Activated naive CD8-positive, alpha-beta T cell treated with anti-CD3 and anti-CD28 coated beads, Interleukin-2, amount 50 U/mL, for 24 hours (primary cell): ENCODE data around the gene OOSP3.
"Not testable (repeated sequence)": the region's sequence is repeated elsewhere in the genome, so short reads cannot be mapped to it uniquely, and the experiment has no call there.

Source experiments
- ATAC-seq: fragments of 150-1000 bp; cut with Tn5 transposase; one replicate; pipeline ENCODE4 v1.10.0; 2021
- DNase-seq: peaks from one replicate; pipeline ENCODE4 v3.0.0; 2021
- H3K27ac Mint-ChIP-seq: one replicate; pipeline ENCODE4 v1.8.0; 2021; ENCODE audit warnings: mild to moderate bottlenecking, mixed read lengths
- H3K27me3 Mint-ChIP-seq: one replicate; pipeline ENCODE4 v1.8.0; 2021; ENCODE audit warnings: mixed read lengths
- H3K36me3 Mint-ChIP-seq: one replicate; pipeline ENCODE4 v1.8.0; 2021; ENCODE audit warnings: low read depth, mixed read lengths
- H3K4me1 Mint-ChIP-seq: one replicate; pipeline ENCODE4 v1.8.0; 2021; ENCODE audit warnings: mixed read lengths
- H3K4me3 Mint-ChIP-seq: one replicate; pipeline ENCODE4 v1.8.0; 2021; ENCODE audit warnings: mild to moderate bottlenecking, moderate library complexity, mixed read lengths
- H3K9me3 Mint-ChIP-seq: one replicate; pipeline ENCODE4 v1.8.0; 2021; ENCODE audit warnings: mixed read lengths

Gene OOSP3

DNA sequence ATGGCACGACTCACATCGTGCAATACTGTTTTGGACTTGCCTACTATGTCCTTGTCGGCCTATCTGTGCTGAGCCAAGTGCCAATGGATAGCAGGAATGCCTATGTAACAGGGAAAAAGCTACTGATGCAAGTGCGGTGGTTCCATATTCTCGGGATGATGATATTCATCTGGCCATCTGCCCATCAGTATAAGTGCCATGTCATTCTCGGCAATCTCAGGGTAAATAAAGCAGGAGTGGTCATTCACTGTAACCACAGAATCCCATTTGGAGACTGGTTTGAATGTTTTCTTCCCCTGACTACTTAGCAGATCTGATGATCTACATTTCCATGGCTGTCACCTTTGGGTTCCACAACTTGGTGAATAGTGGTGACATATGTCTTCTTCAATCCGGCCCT, 20.1 kb downstream of the OOSP3 start:
- ATAC-seq (no peak), DNase-seq (no peak)
- Mint-ChIP-seq H3K27me3 (peaks cover 4% of the 10 kb centered on the region), H3K36me3 (no peaks in the 10 kb centered on the region), H3K9me3 (peaks cover 4% of the 10 kb centered on the region), H3K27ac (no peak overlapping the region), H3K4me3 (no peak overlapping the region), H3K4me1 (no peaks in the 10 kb centered on the region)

DNA sequence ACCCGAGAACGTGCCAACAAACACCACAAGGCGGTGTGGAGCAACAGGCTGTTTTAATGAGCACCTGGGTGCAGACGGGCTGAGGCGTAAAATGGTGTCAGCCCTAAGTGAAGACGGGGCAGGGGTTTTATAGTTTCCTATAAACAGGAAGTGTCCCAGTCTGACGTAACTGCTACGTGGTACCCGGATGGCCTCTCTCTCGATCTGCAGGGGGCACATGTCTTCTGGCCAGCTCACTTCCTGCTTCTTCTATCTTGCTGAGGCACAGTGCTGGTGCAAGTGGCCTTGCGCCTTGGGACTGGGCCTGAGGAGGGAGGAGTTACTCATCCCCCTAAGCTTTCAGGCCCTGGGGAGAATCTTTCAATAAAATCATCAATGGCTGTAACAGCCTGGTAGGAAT, 20.9 kb downstream of the OOSP3 start:
- Mint-ChIP-seq H3K4me3 (no peak overlapping the region), H3K9me3 (peaks cover 4% of the 10 kb centered on the region), H3K27me3 (peaks cover 4% of the 10 kb centered on the region), H3K36me3 (no peaks in the 10 kb centered on the region), H3K27ac (no peak overlapping the region), H3K4me1 (no peaks in the 10 kb centered on the region)
- ATAC-seq: no peak
- DNase-seq: no peak

DNA sequence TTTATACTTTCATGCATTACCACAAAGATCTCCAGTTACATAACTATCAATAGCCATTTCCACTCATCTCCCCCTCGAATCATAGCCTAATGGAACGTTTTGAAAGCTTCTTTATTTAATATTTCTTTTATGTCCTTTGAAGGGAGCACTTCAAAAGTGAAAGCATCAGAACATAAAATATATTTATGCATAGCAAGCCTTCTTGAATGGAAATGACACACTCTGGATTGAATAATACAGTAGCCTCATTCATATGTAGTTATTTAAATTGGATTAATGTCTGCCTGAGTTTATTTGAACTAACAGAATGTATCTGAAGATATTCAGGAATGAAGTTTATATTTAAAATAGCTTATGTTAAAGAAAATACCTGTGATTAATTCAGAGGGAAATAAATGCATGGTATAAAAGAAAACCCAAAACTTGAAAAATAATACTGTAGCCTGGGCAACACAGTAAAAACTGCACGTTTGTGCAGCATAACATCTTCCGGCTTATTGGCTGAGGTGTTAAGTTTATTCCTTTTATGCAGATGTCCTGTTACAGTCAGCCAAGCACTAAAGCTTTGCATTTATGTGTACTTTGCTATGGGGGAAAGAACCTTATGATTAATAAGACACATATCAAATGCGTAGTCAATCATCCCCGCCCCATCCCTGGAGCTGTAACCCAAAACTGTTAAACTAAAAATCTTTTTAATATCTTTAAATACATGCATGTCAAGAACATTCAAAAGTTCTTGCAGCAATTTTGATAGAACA, 22.0 kb downstream of the OOSP3 start:
- DNase-seq (no peak), ATAC-seq (no peak)
- Mint-ChIP-seq H3K4me3 (no peak overlapping the region), H3K9me3 (peaks cover 1% of the 10 kb centered on the region), H3K4me1 (no peaks in the 10 kb centered on the region), H3K27me3 (peaks cover 5% of the 10 kb centered on the region), H3K36me3 (no peaks in the 10 kb centered on the region), H3K27ac (no peak overlapping the region)

DNA sequence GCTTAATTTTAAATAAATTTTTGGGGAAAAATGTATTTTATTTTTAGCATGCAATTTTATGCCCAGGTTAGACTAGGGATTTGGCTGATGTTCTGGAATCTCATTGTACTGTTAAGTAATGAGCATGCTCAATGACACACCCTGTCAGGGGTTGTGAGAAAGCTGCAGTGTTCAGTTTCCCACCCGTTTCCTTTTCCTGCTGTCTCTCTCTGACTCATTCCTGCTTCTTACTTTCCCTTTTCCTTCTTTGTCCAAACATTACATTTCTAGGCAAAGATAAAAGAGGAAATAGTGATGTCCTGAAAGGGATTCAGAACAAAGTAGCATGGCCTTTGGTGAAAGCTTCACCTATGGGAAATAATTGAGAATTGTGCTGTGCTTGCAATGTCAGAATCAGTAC, 22.7 kb downstream of the OOSP3 start:
- no peak overlapping the region for H3K4me3 Mint-ChIP-seq
- ATAC-seq (no peak), DNase-seq (no peak)
- H3K36me3 Mint-ChIP-seq: no peaks in the 10 kb centered on the region
- no peak overlapping the region for H3K27ac Mint-ChIP-seq
- H3K9me3 Mint-ChIP-seq: no peaks in the 10 kb centered on the region
- H3K4me1 Mint-ChIP-seq: no peaks in the 10 kb centered on the region
- H3K27me3 Mint-ChIP-seq: peaks cover 2% of the 10 kb centered on the region

DNA sequence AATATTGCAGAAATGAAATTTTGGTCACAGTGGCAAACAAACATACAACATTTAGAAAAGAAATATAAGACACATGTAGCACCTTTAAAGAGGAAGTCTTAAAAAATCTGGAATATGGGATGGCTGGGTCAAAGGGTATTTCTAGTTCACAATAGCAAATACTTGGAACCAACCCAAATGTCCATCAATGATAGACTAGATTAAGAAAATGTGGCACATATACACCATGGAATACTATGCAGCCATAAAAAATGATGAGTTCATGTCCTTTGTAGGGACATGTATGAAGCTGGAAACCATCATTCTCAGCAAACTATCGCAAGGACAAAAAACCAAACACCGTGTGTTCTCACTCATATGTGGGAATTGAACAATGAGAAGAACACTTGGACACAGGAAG, 25.0 kb downstream of the OOSP3 start:
- H3K4me3 Mint-ChIP-seq, H3K27ac Mint-ChIP-seq, H3K9me3 Mint-ChIP-seq, DNase-seq, H3K36me3 Mint-ChIP-seq, H3K27me3 Mint-ChIP-seq, ATAC-seq, H3K4me1 Mint-ChIP-seq: not testable (repeated sequence)

DNA sequence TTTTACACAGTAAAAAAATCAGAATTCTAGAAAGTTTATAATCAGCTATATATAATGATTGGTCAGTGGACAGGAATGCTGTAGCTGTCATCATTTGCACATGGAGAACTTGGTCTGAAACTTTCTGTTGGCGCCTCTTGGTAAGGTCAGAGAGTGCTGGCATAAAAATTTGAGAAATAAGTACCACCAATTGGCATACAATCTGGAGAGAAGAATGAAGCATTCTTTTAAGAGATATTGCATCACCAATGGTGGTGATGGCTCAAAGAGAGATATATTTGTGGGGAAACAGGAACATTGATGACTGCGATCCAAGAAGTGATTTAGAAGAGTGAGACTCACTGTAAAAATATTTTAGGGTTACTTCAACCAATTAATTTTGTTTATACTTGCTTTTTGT, 39.9 kb downstream of the OOSP3 start:
- Mint-ChIP-seq H3K9me3 (peaks cover 26% of the 10 kb centered on the region), H3K4me1 (no peaks in the 10 kb centered on the region), H3K27me3 (peaks cover 3% of the 10 kb centered on the region), H3K36me3 (peaks cover 8% of the 10 kb centered on the region), H3K4me3 (no peak overlapping the region), H3K27ac (no peak overlapping the region)
- DNase-seq (no peak), ATAC-seq (no peak)

DNA sequence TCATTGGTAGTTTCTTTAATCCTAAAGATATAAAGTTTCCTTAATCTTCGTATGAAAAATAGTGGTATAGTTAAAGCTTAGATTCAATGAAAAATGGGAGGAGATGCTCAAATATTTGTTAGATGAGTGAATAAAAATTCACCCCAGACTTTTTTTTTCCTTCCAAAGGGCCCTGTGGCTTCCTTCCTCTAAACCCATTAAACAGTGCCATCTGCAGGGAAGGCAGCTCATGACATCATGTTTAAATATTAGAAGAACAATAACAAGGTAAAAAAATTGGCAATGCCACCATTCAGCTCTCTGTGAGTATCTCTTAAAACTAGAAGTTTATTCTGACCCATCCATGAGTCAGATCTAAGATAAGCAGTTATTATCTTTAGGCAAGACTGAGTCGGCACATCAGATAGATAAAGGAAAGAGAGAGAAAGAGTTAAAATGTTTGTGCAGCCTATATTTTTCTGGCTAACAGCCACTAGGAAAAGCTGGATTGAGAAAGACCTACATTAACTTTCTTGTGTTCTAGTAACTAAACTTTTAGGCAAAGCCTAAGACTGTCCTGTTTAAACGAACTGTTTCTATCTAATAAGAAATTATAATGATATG, 40.5 kb downstream of the OOSP3 start:
- Mint-ChIP-seq H3K27ac (no peak overlapping the region), H3K4me3 (no peak overlapping the region), H3K9me3 (peaks cover 29% of the 10 kb centered on the region), H3K27me3 (peaks cover 3% of the 10 kb centered on the region), H3K36me3 (peaks cover 8% of the 10 kb centered on the region), H3K4me1 (no peaks in the 10 kb centered on the region)
- DNase-seq (peak; percentile 20), ATAC-seq (no peak)

DNA sequence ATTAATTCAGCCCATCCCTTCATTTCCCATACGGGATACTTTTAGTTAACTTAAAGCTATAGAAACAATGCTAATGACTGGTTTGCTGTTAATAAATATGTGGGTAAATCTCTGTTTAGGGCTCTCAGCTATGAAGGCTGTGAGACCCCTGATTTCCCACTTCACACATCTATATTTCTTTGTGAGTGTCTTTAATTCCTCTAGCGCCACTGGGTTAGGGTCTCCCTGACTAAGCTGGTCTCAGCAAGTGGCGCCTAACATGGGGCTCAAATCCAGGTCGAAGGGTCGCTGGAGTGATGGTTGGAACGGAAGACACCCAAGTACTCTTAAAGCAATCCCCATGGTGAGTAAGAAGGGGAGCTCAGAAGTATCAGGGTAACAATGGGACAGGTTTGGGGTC, 45.2 kb downstream of the OOSP3 start:
- no peak overlapping the region for H3K27ac Mint-ChIP-seq
- peaks cover 50% of the 10 kb centered on the region for H3K9me3 Mint-ChIP-seq
- no peaks in the 10 kb centered on the region for H3K4me1 Mint-ChIP-seq
- no peak overlapping the region for H3K4me3 Mint-ChIP-seq
- peak; percentile 6 for DNase-seq
- H3K36me3 Mint-ChIP-seq: peaks cover 12% of the 10 kb centered on the region
- ATAC-seq: no peak
- H3K27me3 Mint-ChIP-seq: no peaks in the 10 kb centered on the region

DNA sequence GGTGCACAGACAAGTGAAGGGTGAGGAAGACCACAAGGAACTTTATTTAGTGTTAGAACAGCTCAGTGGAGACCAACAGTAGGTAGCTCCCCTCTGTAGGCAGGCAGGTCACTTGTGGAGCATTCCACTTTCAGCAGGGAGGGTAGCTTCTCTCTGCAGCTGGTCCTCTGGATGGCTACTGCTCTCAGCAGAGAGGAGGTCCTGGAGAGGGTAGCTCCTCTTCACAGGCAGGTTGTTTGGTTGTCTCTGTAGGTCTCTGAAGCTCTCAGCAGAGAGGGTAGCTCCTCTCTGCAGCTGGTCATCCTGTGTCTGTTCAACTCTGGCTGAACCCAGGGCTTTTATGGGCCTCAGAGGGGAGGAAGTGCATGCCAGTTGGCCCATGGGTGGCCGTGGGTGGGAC, 53.1 kb downstream of the OOSP3 start:
- H3K9me3 Mint-ChIP-seq: peaks cover 23% of the 10 kb centered on the region
- no peak overlapping the region for H3K27ac Mint-ChIP-seq
- no peaks in the 10 kb centered on the region for H3K4me1 Mint-ChIP-seq
- H3K4me3 Mint-ChIP-seq: no peak overlapping the region
- no peaks in the 10 kb centered on the region for H3K36me3 Mint-ChIP-seq
- no peaks in the 10 kb centered on the region for H3K27me3 Mint-ChIP-seq
- no peak for ATAC-seq
- no peak for DNase-seq

DNA sequence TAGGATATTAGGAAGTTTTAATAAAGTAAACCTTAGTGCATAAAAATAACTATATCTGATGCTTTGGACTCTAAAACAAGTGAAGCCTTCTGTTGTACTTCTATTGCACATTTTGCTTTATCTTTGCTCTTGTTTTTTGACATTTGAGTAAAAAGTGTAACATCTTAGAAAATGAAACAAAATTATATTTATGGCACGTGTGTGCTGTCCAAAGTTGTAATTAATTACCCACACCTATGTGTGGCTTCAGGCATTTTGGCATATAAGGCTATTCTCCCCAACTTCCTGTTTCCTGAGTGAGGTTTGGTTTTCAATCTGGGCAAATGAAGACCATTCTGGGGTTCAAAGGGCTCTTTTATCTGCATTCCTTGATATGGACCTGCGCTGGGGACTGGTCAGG, 59.5 kb downstream of the OOSP3 start, which contains the start of gene OOSP1:
OOSP1 (plus strand) TSS at position 301 of the 400 bp plus-strand sequence; CDS start at position 324, 23 bp downstream.
- Mint-ChIP-seq H3K27me3 (peaks cover 12% of the 10 kb centered on the region), H3K4me3 (no peak within 1 kb of the TSS), H3K27ac (no peak within 1 kb of the TSS), H3K9me3 (no peaks in the 10 kb centered on the region), H3K36me3 (no peaks in the 10 kb centered on the region), H3K4me1 (no peaks in the 10 kb centered on the region)
- ATAC-seq: no peak
- DNase-seq: no peak

DNA sequence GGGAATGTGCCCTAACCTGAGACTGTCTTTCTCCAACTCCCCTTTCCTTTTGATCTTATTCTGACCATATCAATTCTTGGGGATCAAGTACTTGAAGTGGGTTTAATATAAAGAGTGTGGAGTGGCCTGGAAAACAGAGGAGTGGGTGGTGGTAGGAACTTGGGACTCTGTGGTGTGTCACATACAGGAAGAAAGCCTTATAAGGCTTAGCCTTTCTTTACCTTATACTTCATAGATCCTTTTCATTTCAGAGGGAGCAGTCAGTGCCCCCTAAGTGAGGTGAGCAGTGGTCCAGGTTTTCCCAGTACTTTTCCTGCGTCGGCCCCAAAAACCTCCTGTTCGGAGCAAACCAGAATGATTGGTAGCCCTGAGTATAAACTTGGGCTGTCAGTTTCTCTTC, 60.1 kb downstream of the OOSP3 start:
- no peak overlapping the region for H3K27ac Mint-ChIP-seq
- H3K36me3 Mint-ChIP-seq: no peaks in the 10 kb centered on the region
- H3K9me3 Mint-ChIP-seq: no peaks in the 10 kb centered on the region
- no peaks in the 10 kb centered on the region for H3K4me1 Mint-ChIP-seq
- no peak overlapping the region for H3K4me3 Mint-ChIP-seq
- ATAC-seq (no peak), DNase-seq (no peak)
- peaks cover 14% of the 10 kb centered on the region for H3K27me3 Mint-ChIP-seq

DNA sequence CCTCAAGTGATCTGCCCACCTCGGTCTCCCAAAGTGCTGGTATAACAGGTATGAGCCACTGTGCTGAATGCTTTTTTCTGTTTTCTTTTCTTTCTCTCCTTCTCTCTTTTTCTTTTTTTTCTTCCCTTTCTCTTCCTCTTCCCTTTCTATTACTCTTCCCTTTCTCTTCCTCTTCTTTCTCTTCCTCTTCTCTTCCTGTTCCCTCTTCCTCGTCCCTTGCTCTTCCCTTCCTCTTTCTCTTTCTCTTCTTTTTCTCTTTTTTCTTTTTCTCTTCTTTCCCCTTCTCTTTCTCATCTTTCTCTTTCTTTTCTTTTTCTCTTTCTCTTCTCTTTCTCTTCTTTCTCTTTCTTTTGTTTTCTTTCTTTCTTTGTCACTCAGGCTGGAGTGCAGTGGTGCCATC, 60.9 kb downstream of the OOSP3 start:
- Mint-ChIP-seq H3K9me3 (no peaks in the 10 kb centered on the region), H3K27me3 (peaks cover 14% of the 10 kb centered on the region), H3K27ac (no peak overlapping the region), H3K4me1 (no peaks in the 10 kb centered on the region), H3K36me3 (no peaks in the 10 kb centered on the region), H3K4me3 (no peak overlapping the region)
- no peak for ATAC-seq
- no peak for DNase-seq

DNA sequence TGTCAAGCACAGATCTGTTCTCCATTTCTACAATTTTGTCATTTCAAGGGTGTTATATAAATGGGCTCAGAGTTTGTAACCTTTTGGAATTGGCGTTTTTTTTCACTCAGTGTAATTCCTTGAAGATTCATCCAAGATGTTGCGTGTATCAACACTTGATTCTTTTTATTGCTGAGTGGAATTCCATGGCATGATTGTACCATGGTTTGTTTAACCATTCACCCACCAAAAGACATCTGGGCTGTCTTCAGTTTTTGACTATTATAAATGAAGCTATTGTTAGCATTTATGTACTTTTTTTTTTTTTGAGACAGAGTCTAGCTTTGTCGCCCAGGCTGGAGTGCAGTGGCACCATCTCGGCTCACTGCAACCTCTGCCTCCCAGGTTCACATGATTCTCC, 62.5 kb downstream of the OOSP3 start:
- H3K27ac Mint-ChIP-seq: no peak overlapping the region
- no peaks in the 10 kb centered on the region for H3K4me1 Mint-ChIP-seq
- H3K27me3 Mint-ChIP-seq: peaks cover 16% of the 10 kb centered on the region
- ATAC-seq: no peak
- no peak for DNase-seq
- no peak overlapping the region for H3K4me3 Mint-ChIP-seq
- no peaks in the 10 kb centered on the region for H3K36me3 Mint-ChIP-seq
- H3K9me3 Mint-ChIP-seq: no peaks in the 10 kb centered on the region

DNA sequence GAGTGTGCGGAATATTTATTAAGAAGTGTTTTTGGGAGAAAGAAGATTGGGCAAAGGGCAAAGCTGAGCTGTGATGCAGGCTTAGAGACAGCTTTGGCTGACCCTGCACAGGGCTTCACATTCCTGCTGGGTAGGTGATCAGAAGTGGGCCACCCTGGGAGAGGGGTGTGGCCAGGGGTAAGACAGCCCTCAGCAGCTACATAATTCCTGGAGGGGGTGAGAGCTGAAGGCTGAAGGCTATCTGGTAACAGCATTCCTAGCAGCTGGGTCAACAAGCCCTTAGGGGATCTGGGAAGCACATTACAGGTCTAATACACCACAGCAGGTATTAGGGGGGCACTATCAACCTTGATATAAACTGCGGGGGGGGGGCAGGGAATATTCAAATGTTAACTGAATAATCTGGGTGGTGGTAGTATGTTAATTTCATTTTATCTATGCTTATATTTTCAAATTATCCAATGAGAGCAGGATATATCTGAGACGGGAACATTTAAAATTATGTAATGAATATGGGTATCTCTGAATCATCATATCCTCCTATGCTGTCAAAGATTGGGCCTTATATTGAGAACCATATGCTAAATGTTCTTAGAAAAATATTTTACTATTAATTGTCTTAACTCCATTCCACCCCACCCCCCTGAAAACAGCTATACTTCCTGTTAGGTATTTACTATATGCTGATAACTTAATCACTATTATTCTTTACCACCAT, 65.6 kb downstream of the OOSP3 start:
- ATAC-seq (no peak), DNase-seq (no peak)
- Mint-ChIP-seq H3K4me1 (no peaks in the 10 kb centered on the region), H3K36me3 (no peaks in the 10 kb centered on the region), H3K4me3 (no peak overlapping the region), H3K27me3 (peaks cover 21% of the 10 kb centered on the region), H3K27ac (no peak overlapping the region), H3K9me3 (no peaks in the 10 kb centered on the region)

DNA sequence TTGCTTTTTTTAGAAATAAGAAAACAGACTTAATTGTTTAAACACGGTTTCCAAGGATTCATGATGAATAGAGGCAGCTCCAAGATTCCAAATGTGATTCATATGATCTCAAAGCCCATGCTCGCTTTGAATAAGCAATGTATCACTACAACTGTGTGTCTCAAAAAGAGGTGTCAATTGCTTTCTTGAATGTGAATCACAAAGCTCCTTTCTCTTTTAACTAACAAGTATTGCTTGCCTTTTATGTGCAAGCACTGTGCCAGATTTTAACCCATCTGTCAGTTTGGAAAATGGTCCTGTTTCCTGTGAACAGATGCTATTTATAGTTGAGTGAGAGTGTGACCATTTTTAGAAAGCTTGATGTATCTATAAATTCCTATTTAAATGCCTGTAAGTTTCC, 66.1 kb downstream of the OOSP3 start:
- Mint-ChIP-seq H3K27ac (no peak overlapping the region), H3K4me1 (no peaks in the 10 kb centered on the region), H3K4me3 (no peak overlapping the region), H3K27me3 (peaks cover 18% of the 10 kb centered on the region), H3K36me3 (no peaks in the 10 kb centered on the region), H3K9me3 (no peaks in the 10 kb centered on the region)
- DNase-seq (no peak), ATAC-seq (no peak)
